Left colon (tissue), 2 donors: ENCODE measurements around the gene AXL. TPM values are rescaled to one million over a fixed set of nuclear protein-coding genes. Genes with fewer than 3 reads are reported as not detected.

Source experiments
- total RNA-seq, 2 donors: library from RNA; stranded (reverse); fragmentation: NEBNext Ultra II Directional; extraction: Animal tissue kit (Norgen Biotek cat#: 25700); gene quantifications; one replicate each; pipeline ENCODE4 v1.2.1, GENCODE V29; 2021
- donor health status: DM: no; HTN: no; CAD: no.
- donor health status: DM: yes; HTN: yes; CAD: no.

The AXL gene
- total RNA-seq, 2 donors from 2014 or later = 6.3 to 27.4 TPM

Other genes starting within 250 kb of the AXL start
- gene CYP2B6, start 227.9 kb upstream of the AXL start, total RNA-seq = 1 to 10 TPM; 4.6 to 5.1 TPM
- gene CYP2A13, start 130.8 kb upstream of the AXL start, total RNA-seq = not detected
- not detected for gene CYP2F1, start 104.8 kb upstream of the AXL start, total RNA-seq
- gene CYP2S1, start 26.0 kb upstream of the AXL start, total RNA-seq = 10 to 100 TPM; 22.6 to 44.9 TPM
- gene HNRNPUL1, start 45.1 kb downstream of the AXL start, total RNA-seq = 100 to 1,000 TPM; 162 to 172 TPM
- 10 to 100 TPM; 24.1 to 26.3 TPM for gene CCDC97, start 90.9 kb downstream of the AXL start, total RNA-seq
- 10 to 100 TPM in 1 of 2 donors, 1 to 10 TPM in 1; 7.4 to 14.7 TPM for gene TGFB1, start 134.7 kb downstream of the AXL start, total RNA-seq
- gene B9D2, start 144.9 kb downstream of the AXL start, total RNA-seq = 1 to 10 TPM; 6.2 to 8.6 TPM
- 1 to 10 TPM; 2.8 to 4.9 TPM for gene TMEM91, start 157.3 kb downstream of the AXL start, total RNA-seq
- 10 to 100 TPM; 11.8 to 12.7 TPM for gene EXOSC5, start 178.1 kb downstream of the AXL start, total RNA-seq
- gene BCKDHA, start 178.6 kb downstream of the AXL start, total RNA-seq = 10 to 100 TPM; 17.3 to 20.4 TPM
- gene B3GNT8, start 208.2 kb downstream of the AXL start, total RNA-seq = 10 to 100 TPM; 28.7 to 94.9 TPM
- 10 to 100 TPM; 43.6 to 48.9 TPM for gene DMAC2, start 220.7 kb downstream of the AXL start, total RNA-seq
- not detected for gene ERICH4, start 223.9 kb downstream of the AXL start, total RNA-seq